DND-41 (cell line): Measurements from ENCODE around the gene MIA2.
"Not testable (repeated sequence)": the region's sequence is repeated elsewhere in the genome, so short reads cannot be mapped to it uniquely, and the experiment has no call there.

Experiments used
- CTCF ChIP-seq: IDR thresholded peaks from 2 replicates; pipeline ENCODE4 v1.5.1; 2012; ENCODE audit warnings: borderline replicate concordance, low read length, moderate library complexity, mild to moderate bottlenecking; ENCODE audit not compliant: poor library complexity, severe bottlenecking; ENCODE audit errors: extremely low read depth
- EZH2 ChIP-seq: IDR thresholded peaks from 3 replicates; pipeline ENCODE4 v1.6.1; 2012; ENCODE audit warnings: borderline replicate concordance, low read depth, mild to moderate bottlenecking, moderate library complexity, low read length, inconsistent platforms; ENCODE audit not compliant: severe bottlenecking

- not testable (repeated sequence) for TF ChIP-seq CTCF, EZH2
These were observed 1.8 kb downstream of the MIA2 start for GRCh38 chr14:39235466-39235865.
